Natural killer cell treated with Interleukin-12 subunit alpha and Interleukin-12 subunit beta and Interleukin-15 and Interleukin-18, amount 100 ng/mL, for 72 hours (primary cell): ENCODE measurements around the gene TBC1D22B. TPM values are rescaled to one million over a fixed set of nuclear protein-coding genes. Genes with fewer than 3 reads are reported as not detected.
"Not testable (repeated sequence)": the region's sequence is repeated elsewhere in the genome, so short reads cannot be mapped to it uniquely, and the experiment has no call there.

Experiments used
- ATAC-seq, 2 donors: fragments of 150-1000 bp; cut with Tn5 transposase in 1 of 2; sonication (Bioruptor Pico), chemical (Tn5 transposase) in 1 of 2; 2 replicates each; pipeline ENCODE4 v1.10.0; 2021
- DNase-seq: peaks from one replicate; pipeline ENCODE4 v3.0.0; 2022; ENCODE audit warnings: low spot score
- H3K27ac Mint-ChIP-seq, 2 donors: 1 replicate in 1 of 2; 2 replicates in 1 of 2; pipeline ENCODE4 v1.8.0; 2022; ENCODE audit warnings: mixed read lengths in 2 of 2, mild to moderate bottlenecking in 1 of 2, moderate library complexity in 1 of 2
- H3K27me3 Mint-ChIP-seq, 2 donors: 1 replicate in 1 of 2; 2 replicates in 1 of 2; pipeline ENCODE4 v1.8.0; 2022; ENCODE audit warnings: mixed read lengths in 2 of 2
- H3K36me3 Mint-ChIP-seq: one replicate; pipeline ENCODE4 v1.8.0; 2022; ENCODE audit warnings: mixed read lengths
- H3K4me1 Mint-ChIP-seq, 2 donors: 1 replicate in 1 of 2; 2 replicates in 1 of 2; pipeline ENCODE4 v1.8.0; 2022; ENCODE audit warnings: low read depth in 2 of 2, mixed read lengths in 2 of 2, mild to moderate bottlenecking in 1 of 2
- H3K4me3 Mint-ChIP-seq: one replicate; pipeline ENCODE4 v1.8.0; 2022; ENCODE audit warnings: mixed read lengths
- H3K9me3 Mint-ChIP-seq: 2 replicates; pipeline ENCODE4 v1.8.0; 2022; ENCODE audit warnings: mixed read lengths
- total RNA-seq, 2 donors: library from RNA; stranded (reverse); gene quantifications; one replicate each; pipeline ENCODE4 v1.2.3, GENCODE V29; 2022

Gene TBC1D22B
- total RNA-seq, 2 donors from 2014 or later = 27.3 to 37.8 TPM

- no peaks in the 10 kb centered on the region for H3K27me3 Mint-ChIP-seq
- peaks cover 33% of the 10 kb centered on the region for H3K36me3 Mint-ChIP-seq
- H3K27ac Mint-ChIP-seq = no peak overlapping the region
- H3K4me3 Mint-ChIP-seq = no peak overlapping the region
- ATAC-seq (no peak), DNase-seq (no peak)
- H3K4me1 Mint-ChIP-seq = peaks cover 0 to 5% of the 10 kb centered on the region in 2 donors
- H3K9me3 Mint-ChIP-seq = no peaks in the 10 kb centered on the region
Observed at GRCh38 chr6:37305841-37306425, 48.4 kb downstream of the TBC1D22B start.

GRCh38 chr6:37306624-37307222 lies 49.2 kb downstream of the TBC1D22B start:
- Mint-ChIP-seq H3K36me3 (peaks cover 28% of the 10 kb centered on the region), H3K27me3 (no peaks in the 10 kb centered on the region)

GRCh38 chr6:37307484-37307883 lies 49.9 kb downstream of the TBC1D22B start:
- ATAC-seq, H3K4me1 Mint-ChIP-seq, H3K27me3 Mint-ChIP-seq, H3K27ac Mint-ChIP-seq, H3K4me3 Mint-ChIP-seq, DNase-seq, H3K9me3 Mint-ChIP-seq: not testable (repeated sequence)
- H3K36me3 Mint-ChIP-seq = peaks cover 22% of the 10 kb centered on the region

More at GRCh38 chr6:37306624-37307222, 49.2 kb downstream of the TBC1D22B start:
- ATAC-seq (no peak), DNase-seq (no peak)
- H3K27ac Mint-ChIP-seq = no peak overlapping the region
- peaks cover 0 to 5% of the 10 kb centered on the region in 2 donors for H3K4me1 Mint-ChIP-seq
- H3K4me3 Mint-ChIP-seq = no peak overlapping the region
- no peaks in the 10 kb centered on the region for H3K9me3 Mint-ChIP-seq

- ATAC-seq (no peak), DNase-seq (no peak)
- Mint-ChIP-seq H3K4me1 (no peaks in the 10 kb centered on the region), H3K9me3 (no peaks in the 10 kb centered on the region), H3K36me3 (peaks cover 16% of the 10 kb centered on the region), H3K27ac (no peak overlapping the region), H3K27me3 (no peaks in the 10 kb centered on the region), H3K4me3 (no peak overlapping the region)
Observed at GRCh38 chr6:37308069-37308815, 50.7 kb downstream of the TBC1D22B start.

DNA sequence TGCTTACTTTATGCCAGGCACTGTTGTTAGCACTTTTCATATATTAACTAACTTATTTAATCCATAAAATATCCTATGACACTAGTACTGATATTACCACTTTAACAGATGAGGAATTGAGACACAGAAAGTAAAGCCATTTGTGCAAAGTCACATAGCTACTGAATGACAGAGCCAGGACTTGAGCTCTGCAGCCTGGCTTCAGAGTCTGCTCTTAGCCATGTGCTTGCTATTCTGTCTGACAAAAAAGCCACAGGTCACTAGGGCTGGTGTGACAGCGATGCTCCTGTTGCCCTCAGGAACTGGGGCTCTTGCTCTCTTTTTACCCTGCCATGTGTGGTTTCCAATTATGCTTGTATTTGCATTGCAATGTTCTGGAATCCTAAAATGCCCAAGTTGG lies 51.5 kb downstream of the TBC1D22B start:
- no peaks in the 10 kb centered on the region for H3K27me3 Mint-ChIP-seq
- H3K4me1 Mint-ChIP-seq = peaks cover 2 to 3% of the 10 kb centered on the region in 2 donors
- no peak overlapping the region for H3K27ac Mint-ChIP-seq
- H3K36me3 Mint-ChIP-seq = peaks cover 10% of the 10 kb centered on the region
- ATAC-seq (no peak), DNase-seq (no peak)
- H3K9me3 Mint-ChIP-seq = no peaks in the 10 kb centered on the region
- H3K4me3 Mint-ChIP-seq = no peak overlapping the region

GRCh38 chr6:37309692-37310091 lies 52.1 kb downstream of the TBC1D22B start:
- Mint-ChIP-seq H3K4me3 (no peak overlapping the region), H3K9me3 (no peaks in the 10 kb centered on the region), H3K36me3 (peaks cover 15% of the 10 kb centered on the region)

GRCh38 chr6:37310966-37311365 lies 53.4 kb downstream of the TBC1D22B start:
- no peaks in the 10 kb centered on the region for H3K9me3 Mint-ChIP-seq
- H3K4me3 Mint-ChIP-seq = no peak overlapping the region
- H3K27me3 Mint-ChIP-seq = no peaks in the 10 kb centered on the region
- ATAC-seq (no peak), DNase-seq (no peak)
- peak overlapping the region in 1 of 2 donors; percentile 47 for H3K27ac Mint-ChIP-seq
- peaks cover 11 to 13% of the 10 kb centered on the region in 2 donors for H3K4me1 Mint-ChIP-seq
- H3K36me3 Mint-ChIP-seq = peaks cover 18% of the 10 kb centered on the region

More at GRCh38 chr6:37309692-37310091, 52.1 kb downstream of the TBC1D22B start:
- peaks cover 8 to 9% of the 10 kb centered on the region in 2 donors for H3K4me1 Mint-ChIP-seq
- DNase-seq = no peak
- no peak for ATAC-seq
- H3K27ac Mint-ChIP-seq = no peak overlapping the region
- no peaks in the 10 kb centered on the region for H3K27me3 Mint-ChIP-seq

DNA sequence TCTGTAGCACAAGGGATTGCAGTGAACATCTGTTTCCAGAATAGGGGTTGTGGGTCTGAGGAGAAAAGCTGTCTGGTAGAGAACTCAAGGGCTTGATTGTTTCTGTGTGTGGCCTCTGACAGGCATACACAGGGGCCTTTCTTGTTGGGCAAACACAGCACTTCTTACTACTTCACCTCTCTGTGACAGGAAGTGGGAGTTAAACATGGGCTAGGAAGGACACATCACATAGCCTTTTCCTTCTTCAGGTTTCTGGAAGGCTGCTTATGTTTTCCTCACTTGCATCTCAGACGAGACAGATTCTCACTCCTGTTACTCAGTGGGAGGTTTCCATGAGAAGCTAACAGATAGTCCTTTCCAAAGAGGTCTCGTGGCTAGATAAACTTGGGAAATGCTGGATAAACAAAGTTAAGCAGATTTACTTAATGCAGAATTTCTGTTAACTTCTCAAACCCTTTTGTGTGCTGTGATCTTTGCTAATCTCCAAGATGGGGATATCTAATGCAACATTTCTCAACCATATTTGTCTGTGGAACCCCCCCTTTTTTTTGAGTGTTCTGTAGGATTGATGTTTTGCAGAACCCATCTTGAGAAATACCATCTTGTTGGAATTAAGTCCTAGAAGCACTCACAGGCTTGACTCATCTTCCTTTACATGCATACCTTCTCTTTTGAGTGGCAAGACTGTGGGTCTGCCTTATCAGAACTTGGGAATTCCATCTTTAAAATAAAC lies 54.3 kb downstream of the TBC1D22B start:
- peaks cover 18% of the 10 kb centered on the region for H3K36me3 Mint-ChIP-seq
- ATAC-seq = no peak
- DNase-seq = no peak
- H3K27ac Mint-ChIP-seq = peak overlapping the region in 1 of 2 donors; percentile 47
- H3K4me1 Mint-ChIP-seq = peaks cover 11 to 13% of the 10 kb centered on the region in 2 donors
- no peaks in the 10 kb centered on the region for H3K9me3 Mint-ChIP-seq
- no peaks in the 10 kb centered on the region for H3K27me3 Mint-ChIP-seq
- H3K4me3 Mint-ChIP-seq = no peak overlapping the region

- ATAC-seq = no peak
- no peak for DNase-seq
- no peak overlapping the region for H3K4me3 Mint-ChIP-seq
- H3K27me3 Mint-ChIP-seq = no peaks in the 10 kb centered on the region
- peak overlapping the region; percentile 4 to 34 for H3K27ac Mint-ChIP-seq
- H3K9me3 Mint-ChIP-seq = no peaks in the 10 kb centered on the region
- peaks cover 11 to 13% of the 10 kb centered on the region in 2 donors for H3K4me1 Mint-ChIP-seq
- peaks cover 18% of the 10 kb centered on the region for H3K36me3 Mint-ChIP-seq
Observed at GRCh38 chr6:37313723-37314486, 56.3 kb downstream of the TBC1D22B start.

DNA sequence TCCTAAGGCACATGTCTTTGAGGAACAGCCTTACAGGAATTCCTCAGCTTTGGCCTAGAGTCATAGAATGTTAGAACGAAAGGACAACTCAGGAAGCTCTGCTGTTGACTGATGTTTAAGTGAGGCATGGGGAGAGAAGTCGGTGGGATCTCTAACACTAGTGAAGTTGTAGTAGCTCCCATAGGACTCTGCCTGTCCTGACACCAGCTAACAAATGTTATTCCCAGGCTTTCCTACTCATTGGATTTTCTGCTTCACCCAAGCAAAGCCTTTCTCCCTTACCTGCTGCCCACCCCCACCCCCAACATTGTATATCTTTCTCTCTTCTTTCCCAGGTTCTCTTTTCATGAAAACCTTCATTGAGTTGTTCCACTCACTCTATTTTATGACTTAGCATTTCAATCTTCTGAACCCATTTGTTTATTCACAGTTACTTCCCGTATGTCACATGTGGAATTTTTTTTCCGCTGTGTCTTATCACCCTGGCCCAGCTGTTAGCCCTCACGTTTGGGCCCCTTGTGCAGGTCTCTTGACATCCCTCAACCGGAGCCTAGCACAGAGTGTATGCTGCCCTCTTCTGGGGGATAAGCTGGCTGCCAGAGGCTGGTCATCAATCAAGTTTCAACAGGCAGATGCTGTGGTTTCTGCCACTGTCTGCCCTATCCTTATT lies 57.0 kb downstream of the TBC1D22B start:
- Mint-ChIP-seq H3K4me1 (peaks cover 11 to 13% of the 10 kb centered on the region in 2 donors), H3K27ac (peak overlapping the region; percentile 4 to 34), H3K36me3 (peaks cover 15% of the 10 kb centered on the region), H3K9me3 (no peaks in the 10 kb centered on the region), H3K27me3 (no peaks in the 10 kb centered on the region), H3K4me3 (peak overlapping the region; percentile 21)
- peak; percentile 63 for DNase-seq
- ATAC-seq = peak; percentile 83 to 85

- Mint-ChIP-seq H3K4me1 (peaks cover 11 to 13% of the 10 kb centered on the region in 2 donors), H3K27ac (peak overlapping the region; percentile 4 to 34), H3K4me3 (no peak overlapping the region), H3K36me3 (peaks cover 12% of the 10 kb centered on the region), H3K27me3 (no peaks in the 10 kb centered on the region), H3K9me3 (no peaks in the 10 kb centered on the region)
- no peak for DNase-seq
- ATAC-seq = no peak
Observed at GRCh38 chr6:37315157-37315515, 57.6 kb downstream of the TBC1D22B start.

GRCh38 chr6:37316071-37316470 lies 58.5 kb downstream of the TBC1D22B start:
- ATAC-seq = no peak

More at GRCh38 chr6:37316071-37316470, 58.5 kb downstream of the TBC1D22B start:
- DNase-seq = no peak
- H3K9me3 Mint-ChIP-seq = no peaks in the 10 kb centered on the region
- H3K36me3 Mint-ChIP-seq = peaks cover 12% of the 10 kb centered on the region
- no peak overlapping the region for H3K4me3 Mint-ChIP-seq
- no peak overlapping the region for H3K27ac Mint-ChIP-seq
- peaks cover 11 to 13% of the 10 kb centered on the region in 2 donors for H3K4me1 Mint-ChIP-seq
- no peaks in the 10 kb centered on the region for H3K27me3 Mint-ChIP-seq
